Measurements from ENCODE around the gene GATB.

GATB gene

DNA sequence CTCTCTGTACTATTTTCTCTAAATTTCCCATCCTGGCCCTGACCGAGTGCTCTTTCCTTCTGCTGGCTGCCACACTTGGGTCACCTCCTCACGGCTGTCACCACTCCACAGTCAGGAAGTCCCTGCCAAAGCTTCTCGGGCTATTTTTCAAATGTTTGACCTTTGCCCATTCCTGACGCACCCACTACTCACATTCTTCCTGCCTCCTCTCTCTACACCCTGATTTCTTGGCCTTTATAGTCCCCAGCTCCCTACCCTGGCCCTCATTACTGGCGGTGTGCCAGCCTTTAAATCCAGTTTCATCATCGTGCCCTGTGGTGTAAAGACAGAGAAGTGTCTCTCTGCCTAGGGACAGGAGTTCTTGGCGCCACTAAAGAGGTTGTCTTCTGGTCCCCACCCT, 46.4 kb upstream of the GATB start:
- Histone ChIP-seq H3K36me3 (ENCODE audit: control insufficient read depth, insufficient read depth, low read length) (no peaks in the 10 kb centered on the region), H3K27me3 (replicated peaks; ENCODE audit: control insufficient read depth, insufficient read depth, low read length) (no peaks in the 10 kb centered on the region), H3K4me3 (replicated peaks; ENCODE audit: low read depth, low read length) (no peak overlapping the region)
- TF ChIP-seq, protein P1, sequence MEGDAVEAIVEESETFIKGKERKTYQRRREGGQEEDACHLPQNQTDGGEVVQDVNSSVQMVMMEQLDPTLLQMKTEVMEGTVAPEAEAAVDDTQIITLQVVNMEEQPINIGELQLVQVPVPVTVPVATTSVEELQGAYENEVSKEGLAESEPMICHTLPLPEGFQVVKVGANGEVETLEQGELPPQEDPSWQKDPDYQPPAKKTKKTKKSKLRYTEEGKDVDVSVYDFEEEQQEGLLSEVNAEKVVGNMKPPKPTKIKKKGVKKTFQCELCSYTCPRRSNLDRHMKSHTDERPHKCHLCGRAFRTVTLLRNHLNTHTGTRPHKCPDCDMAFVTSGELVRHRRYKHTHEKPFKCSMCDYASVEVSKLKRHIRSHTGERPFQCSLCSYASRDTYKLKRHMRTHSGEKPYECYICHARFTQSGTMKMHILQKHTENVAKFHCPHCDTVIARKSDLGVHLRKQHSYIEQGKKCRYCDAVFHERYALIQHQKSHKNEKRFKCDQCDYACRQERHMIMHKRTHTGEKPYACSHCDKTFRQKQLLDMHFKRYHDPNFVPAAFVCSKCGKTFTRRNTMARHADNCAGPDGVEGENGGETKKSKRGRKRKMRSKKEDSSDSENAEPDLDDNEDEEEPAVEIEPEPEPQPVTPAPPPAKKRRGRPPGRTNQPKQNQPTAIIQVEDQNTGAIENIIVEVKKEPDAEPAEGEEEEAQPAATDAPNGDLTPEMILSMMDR (IDR thresholded peaks at IDR 0.05; ENCODE audit: insufficient read depth, low read length, poor library complexity, severe bottlenecking), result no peak
- DNase-seq (ENCODE audit: extremely low read depth, insufficient read length), result no peak

DNA sequence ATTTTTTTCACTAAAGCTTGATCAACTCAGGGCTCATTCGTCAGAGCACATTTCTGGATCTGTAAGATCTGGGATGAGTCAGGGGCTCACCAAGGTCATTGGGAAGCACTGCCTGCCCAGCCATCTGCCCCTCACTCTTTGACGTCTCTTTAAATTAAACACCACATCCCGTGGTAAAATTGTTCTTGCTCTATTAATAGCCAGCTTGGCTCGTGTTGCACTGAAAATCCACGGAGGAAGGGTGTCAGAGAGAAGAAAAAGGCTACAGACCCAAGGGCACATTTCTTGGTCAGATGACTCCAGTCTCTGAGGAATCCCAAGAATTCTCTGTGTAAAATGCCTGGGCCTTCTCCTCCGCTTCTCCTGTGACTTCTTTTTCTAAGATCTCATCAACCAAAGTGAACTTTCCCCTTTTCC, 45.7 kb upstream of the GATB start:
- DNase-seq (ENCODE audit: extremely low read depth, insufficient read length), result no peak
- TF ChIP-seq, protein P1 (IDR thresholded peaks at IDR 0.05; ENCODE audit: insufficient read depth, low read length, poor library complexity, severe bottlenecking), result no peak
- no peak overlapping the region for H3K4me3 ChIP-seq (replicated peaks; ENCODE audit: low read depth, low read length)
- H3K27me3 ChIP-seq (replicated peaks; ENCODE audit: control insufficient read depth, insufficient read depth, low read length), result no peaks in the 10 kb centered on the region
- H3K36me3 ChIP-seq (ENCODE audit: control insufficient read depth, insufficient read depth, low read length), result no peaks in the 10 kb centered on the region

DNA sequence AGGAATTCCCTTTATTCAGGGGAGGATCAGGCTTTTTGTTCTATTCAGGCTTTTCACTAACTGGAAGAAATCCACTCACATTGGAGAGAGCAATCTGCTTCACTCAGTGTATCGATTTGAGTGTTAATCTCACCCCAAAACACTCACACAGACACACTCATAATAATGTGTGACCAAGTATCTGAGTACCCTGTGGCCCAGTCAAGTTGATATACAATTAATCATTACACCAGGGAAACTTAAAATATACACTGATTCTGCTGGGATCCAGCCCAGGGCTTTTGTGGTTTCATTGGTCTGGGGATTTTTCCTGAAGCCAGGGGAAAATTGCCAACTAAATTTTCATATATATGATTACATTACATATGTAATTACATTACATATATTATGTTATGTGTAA, 44.0 kb upstream of the GATB start:
- Histone ChIP-seq H3K4me3 (replicated peaks; ENCODE audit: low read depth, low read length) (no peak overlapping the region), H3K36me3 (ENCODE audit: control insufficient read depth, insufficient read depth, low read length) (no peaks in the 10 kb centered on the region), H3K27me3 (replicated peaks; ENCODE audit: control insufficient read depth, insufficient read depth, low read length) (no peaks in the 10 kb centered on the region)
- no peak for DNase-seq (ENCODE audit: extremely low read depth, insufficient read length)
- TF ChIP-seq, protein P1 (IDR thresholded peaks at IDR 0.05; ENCODE audit: insufficient read depth, low read length, poor library complexity, severe bottlenecking), result no peak

DNA sequence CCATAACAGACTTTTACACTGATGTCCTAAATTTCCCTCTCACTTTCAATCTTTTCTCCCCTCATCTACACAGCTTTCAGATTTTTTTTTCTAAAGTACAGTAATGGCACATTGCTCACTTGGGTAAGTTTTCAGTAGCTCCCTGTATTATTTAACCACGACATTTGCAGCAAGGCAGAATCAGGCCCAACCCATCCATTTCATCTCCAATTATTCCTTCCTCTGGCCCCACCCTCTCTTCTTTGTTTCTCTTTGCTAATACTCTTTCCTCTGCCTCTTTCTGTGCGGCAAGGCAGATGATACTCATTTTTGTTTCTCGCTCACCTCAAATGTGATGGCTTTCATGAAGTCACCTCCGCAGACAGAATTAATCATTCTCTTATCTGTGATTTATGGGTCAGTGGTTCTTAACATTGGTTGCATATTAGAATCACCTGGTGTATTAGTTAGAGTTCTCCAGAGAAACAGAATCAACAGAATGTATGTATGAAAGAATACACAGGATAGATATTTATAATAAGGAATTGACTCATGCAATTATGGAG, 43.4 kb upstream of the GATB start:
- TF ChIP-seq, protein P1 (IDR thresholded peaks at IDR 0.05; ENCODE audit: insufficient read depth, low read length, poor library complexity, severe bottlenecking), result no peak
- no peak for DNase-seq (ENCODE audit: extremely low read depth, insufficient read length)
- H3K36me3 ChIP-seq (ENCODE audit: control insufficient read depth, insufficient read depth, low read length), result no peaks in the 10 kb centered on the region

DNA sequence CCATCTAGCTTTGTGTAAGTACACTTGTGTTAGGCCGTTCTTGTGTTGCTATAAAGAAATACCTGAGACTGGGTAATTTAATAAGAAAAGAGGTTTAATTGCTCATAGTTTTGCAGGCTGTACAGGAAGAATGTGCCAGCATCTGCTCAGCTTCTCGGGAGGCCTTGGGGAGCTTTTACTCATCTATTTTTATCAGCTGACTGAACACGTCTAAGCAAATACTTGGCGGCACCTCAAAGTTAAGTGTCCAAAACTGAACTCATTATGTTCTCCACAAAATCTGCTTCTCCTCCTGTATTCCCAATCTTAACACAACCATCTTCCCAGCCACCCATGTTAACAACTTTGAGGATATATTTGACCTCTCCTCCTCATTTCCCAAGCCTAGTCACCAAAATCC, 42.4 kb upstream of the GATB start:
- DNase-seq (ENCODE audit: extremely low read depth, insufficient read length), result no peak
- no peaks in the 10 kb centered on the region for H3K27me3 ChIP-seq (replicated peaks; ENCODE audit: control insufficient read depth, insufficient read depth, low read length)
- TF ChIP-seq, protein P1 (IDR thresholded peaks at IDR 0.05; ENCODE audit: insufficient read depth, low read length, poor library complexity, severe bottlenecking), result no peak
- no peaks in the 10 kb centered on the region for H3K36me3 ChIP-seq (ENCODE audit: control insufficient read depth, insufficient read depth, low read length)
- H3K4me3 ChIP-seq (replicated peaks; ENCODE audit: low read depth, low read length), result no peak overlapping the region

More for the DNA sequence above, 43.4 kb upstream of the GATB start:
- Histone ChIP-seq H3K27me3 (replicated peaks; ENCODE audit: control insufficient read depth, insufficient read depth, low read length) (no peaks in the 10 kb centered on the region), H3K4me3 (replicated peaks; ENCODE audit: low read depth, low read length) (no peak overlapping the region)
